Measurements from ENCODE around the gene DNAJC2.

Gene DNAJC2

GRCh38 chr7:103292122-103292521, 52.4 kb downstream of the DNAJC2 start:
- TF ChIP-seq REST (IDR thresholded peaks at IDR 0.05; ENCODE audit: insufficient read depth in 1 of 2, low read depth in 2 of 2, low read length in 2 of 2) (no peak), TAF1 (IDR thresholded peaks at IDR 0.05; ENCODE audit: borderline replicate concordance, insufficient read depth, low read length) (no peak), POLR2AphosphoS5 (IDR thresholded peaks at IDR 0.05; ENCODE audit: low read depth, low read length) (no peak), FOXP2 (optimal IDR thresholded peaks at IDR 0.05; ENCODE audit: borderline replicate concordance, extremely low read depth, extremely low read length, insufficient read depth) (no peak), SIN3A (IDR thresholded peaks at IDR 0.05; ENCODE audit: borderline replicate concordance, insufficient read depth, low read length) (no peak)
